NCI-H2196 (cell line): ENCODE data around the gene ONECUT2.
A peak's percentile ranks its signal among the peaks of the same experiment; 100 is the strongest.
"Not testable (repeated sequence)": the region's sequence is repeated elsewhere in the genome, so short reads cannot be mapped to it uniquely, and the experiment has no call there.

Experiments used
- DNase-seq: peaks from one replicate; lab custom pipeline; 2025; ENCODE audit not compliant: unreplicated experiment; lab: John Stamatoyannopoulos, UW

ONECUT2 gene

DNA sequence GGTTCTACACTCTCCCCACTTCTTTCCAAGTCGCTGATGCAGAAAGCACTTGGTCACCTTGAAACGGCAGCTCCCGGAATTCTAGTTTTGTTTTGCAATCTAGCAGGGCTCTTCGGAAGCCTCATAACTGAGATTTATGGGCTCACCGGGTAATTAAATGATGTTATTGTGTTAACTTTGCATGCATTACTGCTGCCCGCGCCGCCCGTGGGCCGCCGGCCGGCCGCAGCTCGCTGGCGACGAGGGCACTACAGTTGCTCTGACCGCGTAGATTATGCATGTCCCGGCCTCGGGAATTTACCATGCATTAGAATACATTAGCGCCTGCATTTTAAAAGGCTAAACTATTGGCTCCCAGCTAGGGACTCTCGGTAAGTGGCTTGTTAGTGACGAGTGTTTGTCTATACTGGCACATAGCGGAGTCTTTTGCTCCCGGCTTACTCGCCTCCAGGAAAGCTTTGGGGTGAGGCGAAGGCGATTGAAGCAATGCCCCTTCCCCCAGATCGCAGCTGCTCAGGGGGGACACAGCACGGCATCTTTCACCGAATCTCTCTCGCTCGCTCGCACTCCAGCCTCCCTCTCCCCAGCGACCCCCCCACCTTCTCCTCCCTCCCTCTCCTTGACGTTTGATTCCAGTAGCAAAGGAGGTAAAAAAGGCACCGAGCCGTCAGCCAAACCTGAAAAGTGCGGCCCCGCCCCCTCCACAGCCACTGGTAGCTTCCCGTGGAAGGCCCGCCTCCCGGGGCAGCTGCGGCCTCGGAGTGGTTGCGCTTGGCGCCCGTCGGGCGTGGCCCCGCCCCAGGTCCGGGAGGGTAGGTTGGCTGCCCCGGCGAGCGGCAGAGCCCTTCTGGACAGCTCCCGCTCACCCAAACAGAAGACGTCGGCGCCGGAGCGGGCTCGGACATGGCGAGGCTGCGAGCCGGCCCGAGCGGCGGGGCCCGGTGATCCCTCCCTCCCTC, at the start of gene ONECUT2:
ONECUT2 (plus strand) TSS at position 839 of the 959 bp plus-strand sequence. CDS start 343 bp downstream, outside the sequence.
- peak; percentile 97 for DNase-seq

- no peak for DNase-seq
Measured at GRCh38 chr18:57389271-57389670, 45.9 kb upstream of the ONECUT2 start.

- DNase-seq: no peak
Measured at GRCh38 chr18:57390044-57390443, 45.1 kb upstream of the ONECUT2 start.

DNA sequence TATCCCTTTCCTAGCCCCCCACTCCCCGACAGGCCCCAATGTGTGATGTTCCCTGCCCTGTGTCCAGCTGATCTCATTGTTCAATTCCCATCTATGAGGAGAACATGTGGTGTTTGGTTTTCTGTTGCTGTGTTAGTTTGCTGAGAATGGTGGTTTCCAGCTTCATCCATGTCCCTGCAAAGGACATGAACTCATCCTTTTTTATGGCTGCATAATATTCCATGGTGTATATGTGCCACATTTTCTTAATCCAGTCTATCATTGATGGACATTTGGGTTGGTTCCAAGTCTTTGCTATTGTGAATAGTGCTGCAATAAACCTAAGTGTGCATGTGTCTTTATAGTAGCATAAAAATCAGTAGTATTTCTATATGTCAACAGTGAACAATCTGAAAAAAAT, 40.4 kb upstream of the ONECUT2 start:
- DNase-seq: not testable (repeated sequence)

- DNase-seq: not testable (repeated sequence)
Measured at GRCh38 chr18:57396831-57397230, 38.3 kb upstream of the ONECUT2 start.

- DNase-seq: no peak
Measured at GRCh38 chr18:57397440-57398132, 37.6 kb upstream of the ONECUT2 start.

GRCh38 chr18:57404345-57404744, 30.8 kb upstream of the ONECUT2 start:
- no peak for DNase-seq

DNA sequence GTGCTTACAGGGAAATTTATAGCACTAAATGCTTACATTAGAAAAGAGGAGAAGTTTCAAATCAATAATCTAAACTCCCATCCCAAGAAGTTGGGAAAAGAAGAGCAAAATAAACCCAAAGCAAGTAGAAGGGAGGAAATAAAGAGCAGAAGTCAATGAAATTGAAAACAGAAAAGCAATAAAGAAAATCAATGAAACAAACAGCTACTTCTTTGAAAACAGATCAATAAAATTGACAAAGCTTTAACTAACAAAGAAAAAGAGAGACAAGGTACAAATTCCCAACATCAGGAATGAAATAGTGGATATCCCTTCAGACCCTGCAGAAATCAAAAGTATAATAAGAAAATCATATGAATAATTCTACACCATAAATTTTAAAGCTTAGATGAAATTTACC, 25.5 kb upstream of the ONECUT2 start:
- no peak for DNase-seq

DNA sequence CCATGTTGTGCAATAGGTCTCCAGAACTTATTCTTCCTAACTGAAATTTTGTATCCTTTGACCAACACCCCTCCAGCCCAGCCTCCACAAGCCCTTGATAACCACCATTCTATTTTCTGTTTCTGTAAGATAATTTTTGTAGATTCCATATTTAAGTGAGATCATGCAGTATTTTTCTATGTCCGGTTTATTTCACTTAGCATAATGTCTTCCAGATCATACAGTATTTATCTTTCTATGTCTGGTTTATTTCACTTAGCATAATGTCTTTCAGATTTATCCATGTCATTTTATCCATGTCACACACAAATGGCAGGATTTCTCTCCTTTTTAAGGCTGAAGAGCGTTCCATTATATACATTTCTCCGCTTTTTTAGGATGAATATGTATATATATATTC, 24.4 kb upstream of the ONECUT2 start:
- DNase-seq: no peak

DNA sequence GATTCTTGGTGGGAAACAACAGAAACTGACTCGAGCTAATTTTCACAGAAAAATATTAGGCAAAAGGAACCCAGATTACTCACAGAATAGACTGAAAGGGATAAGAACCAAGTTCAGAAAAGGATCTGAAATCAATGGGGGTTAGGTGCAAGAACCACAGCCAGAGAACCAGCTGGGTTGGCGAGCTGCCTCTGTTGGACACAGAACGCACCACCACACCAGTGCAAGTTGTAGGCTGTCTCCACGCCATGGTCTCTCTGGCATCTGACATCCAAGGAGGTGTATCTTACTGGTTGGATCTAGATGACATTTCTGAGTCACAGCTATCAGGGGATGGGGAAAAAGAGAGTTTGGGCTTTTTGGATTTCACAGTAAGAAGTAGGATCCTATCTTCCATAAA, 18.6 kb upstream of the ONECUT2 start:
- DNase-seq: no peak

GRCh38 chr18:57422313-57422872, 12.8 kb upstream of the ONECUT2 start:
- DNase-seq: peak; percentile 18

DNA sequence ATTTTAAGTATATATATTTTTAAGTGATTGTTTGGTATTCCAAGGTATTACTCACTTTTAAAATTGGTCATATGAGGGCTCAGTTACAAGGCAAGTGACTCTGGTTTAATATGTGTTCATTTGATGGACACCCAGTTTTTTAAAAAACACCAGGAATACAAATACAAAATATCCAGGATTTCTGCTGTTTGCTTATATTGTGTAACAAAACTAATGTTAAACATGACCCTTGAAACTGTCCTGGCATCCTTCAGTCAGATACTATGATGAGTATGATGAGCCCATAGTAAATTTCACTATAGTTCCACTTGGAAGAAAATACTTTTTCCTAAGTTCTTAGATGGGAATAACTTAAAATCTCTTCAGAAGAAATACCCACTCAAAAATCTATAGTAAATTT, 11.4 kb upstream of the ONECUT2 start:
- no peak for DNase-seq

DNA sequence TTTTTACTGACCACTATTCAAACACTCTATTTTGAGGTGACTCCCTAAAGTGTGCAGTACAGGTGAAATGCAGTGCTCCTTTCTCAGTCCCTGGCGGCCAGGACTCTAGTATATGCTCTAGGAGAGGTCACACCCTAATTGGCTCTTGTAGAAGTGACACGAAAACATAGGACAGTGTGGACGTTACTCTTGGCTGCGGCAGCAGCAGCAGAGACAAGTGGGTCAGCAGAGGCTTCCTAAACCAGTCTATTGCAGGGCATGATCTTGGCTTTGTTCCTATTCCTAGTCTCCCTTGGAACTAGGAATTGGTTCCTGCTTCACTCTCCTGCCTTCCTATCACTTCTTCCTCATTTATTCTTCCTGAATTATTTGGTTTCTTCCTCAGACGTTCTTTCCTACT, 10.1 kb upstream of the ONECUT2 start:
- no peak for DNase-seq

DNA sequence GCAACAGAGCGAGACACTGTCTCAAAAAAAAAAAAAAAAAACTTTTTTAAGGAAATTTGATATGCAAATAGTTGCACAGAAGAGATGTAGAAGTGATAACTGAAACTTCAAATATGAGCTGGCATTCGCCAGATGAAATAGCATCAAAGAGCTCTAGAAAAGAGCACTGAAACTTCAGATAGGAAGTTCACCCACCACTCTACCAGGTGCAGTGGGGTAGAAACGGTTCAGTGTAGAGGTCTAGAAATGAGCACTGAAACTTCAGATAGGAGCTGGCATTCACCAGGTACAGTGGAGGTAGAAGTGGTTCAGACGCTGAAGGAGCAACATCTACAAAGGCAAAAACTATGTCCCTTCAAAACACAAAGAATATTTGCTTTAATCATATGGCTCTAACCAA, 9.0 kb upstream of the ONECUT2 start:
- DNase-seq: no peak

- DNase-seq: no peak
Measured at GRCh38 chr18:57427429-57428201, 7.6 kb upstream of the ONECUT2 start.

- DNase-seq: no peak
Measured at GRCh38 chr18:57428221-57429150, 6.7 kb upstream of the ONECUT2 start.

GRCh38 chr18:57429167-57430078, 5.8 kb upstream of the ONECUT2 start:
- DNase-seq: no peak

GRCh38 chr18:57430079-57431001, 4.8 kb upstream of the ONECUT2 start:
- no peak for DNase-seq
